Measurements from ENCODE around the gene CBX5. TPM values are rescaled to one million over a fixed set of nuclear protein-coding genes. Genes with fewer than 3 reads are reported as not detected.
"Not testable (repeated sequence)": the region's sequence is repeated elsewhere in the genome, so short reads cannot be mapped to it uniquely, and the experiment has no call there.

The CBX5 gene
- total RNA-seq, 1 donor from 2014 or later: 173 TPM

DNA sequence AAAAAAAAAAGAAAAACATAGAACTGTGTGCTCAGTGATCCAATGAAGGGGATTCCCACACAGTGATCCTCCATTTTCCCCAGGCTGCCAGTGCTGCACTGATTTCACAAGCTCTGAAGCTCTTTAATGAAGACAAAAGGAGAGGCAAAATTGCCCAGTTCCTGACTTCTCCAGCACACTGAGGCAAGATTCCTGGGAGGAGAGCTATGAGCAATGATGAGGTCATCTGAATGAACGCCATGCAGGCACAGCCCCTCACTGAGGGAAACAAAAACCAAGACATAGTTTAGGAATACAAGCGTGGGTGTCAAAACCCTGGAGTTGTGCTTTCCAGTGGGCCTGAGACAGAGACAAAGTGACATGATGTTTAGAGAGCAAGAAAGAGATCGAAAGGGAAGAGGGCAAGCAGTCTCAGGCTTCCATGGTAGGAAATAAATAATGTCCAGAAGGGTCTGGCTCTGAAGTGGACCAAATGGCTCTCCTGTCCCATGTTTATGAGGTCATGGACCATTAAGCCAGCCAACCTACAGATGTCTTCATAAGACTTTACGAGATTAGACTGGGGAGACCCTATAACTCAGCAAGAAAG, 50.2 kb downstream of the CBX5 start:
- Mint-ChIP-seq H3K9me3 (ENCODE audit: unreplicated experiment) (no peaks in the 10 kb centered on the region), H3K27ac (ENCODE audit: unreplicated experiment) (peak overlapping the region; percentile 85)
- DNase-seq (ENCODE audit: low spot score): no peak

DNA sequence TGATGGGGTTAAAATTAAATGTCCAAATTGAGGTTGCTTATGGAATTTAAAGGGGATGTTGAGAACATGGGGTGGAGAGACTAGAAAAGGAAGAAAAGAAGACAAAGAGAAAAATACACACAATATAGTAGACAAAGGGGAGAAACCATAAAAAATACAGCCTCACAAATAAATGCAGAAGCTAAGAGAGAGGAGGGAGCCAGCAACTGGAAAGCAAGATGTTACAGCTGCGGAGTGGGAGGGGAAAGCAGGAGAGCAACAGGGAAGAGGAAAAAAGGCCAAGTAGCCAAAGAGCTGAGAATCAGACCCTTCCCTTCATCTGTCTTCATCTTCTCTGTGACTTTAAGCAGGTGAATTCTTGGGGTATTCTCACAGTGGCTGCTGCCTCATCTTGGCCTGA, 51.5 kb downstream of the CBX5 start:
- peaks cover 3% of the 10 kb centered on the region for H3K36me3 Mint-ChIP-seq (ENCODE audit: low read depth, unreplicated experiment)
- H3K27me3 Mint-ChIP-seq (ENCODE audit: unreplicated experiment): peaks cover 2% of the 10 kb centered on the region
- peaks cover 36% of the 10 kb centered on the region for H3K4me1 Mint-ChIP-seq (ENCODE audit: unreplicated experiment)
- peak overlapping the region; percentile 35 for H3K4me3 Mint-ChIP-seq (ENCODE audit: unreplicated experiment)
- H3K9me3 Mint-ChIP-seq (ENCODE audit: unreplicated experiment): no peaks in the 10 kb centered on the region
- no peak for DNase-seq (ENCODE audit: low spot score)
- TF ChIP-seq, protein P1, sequence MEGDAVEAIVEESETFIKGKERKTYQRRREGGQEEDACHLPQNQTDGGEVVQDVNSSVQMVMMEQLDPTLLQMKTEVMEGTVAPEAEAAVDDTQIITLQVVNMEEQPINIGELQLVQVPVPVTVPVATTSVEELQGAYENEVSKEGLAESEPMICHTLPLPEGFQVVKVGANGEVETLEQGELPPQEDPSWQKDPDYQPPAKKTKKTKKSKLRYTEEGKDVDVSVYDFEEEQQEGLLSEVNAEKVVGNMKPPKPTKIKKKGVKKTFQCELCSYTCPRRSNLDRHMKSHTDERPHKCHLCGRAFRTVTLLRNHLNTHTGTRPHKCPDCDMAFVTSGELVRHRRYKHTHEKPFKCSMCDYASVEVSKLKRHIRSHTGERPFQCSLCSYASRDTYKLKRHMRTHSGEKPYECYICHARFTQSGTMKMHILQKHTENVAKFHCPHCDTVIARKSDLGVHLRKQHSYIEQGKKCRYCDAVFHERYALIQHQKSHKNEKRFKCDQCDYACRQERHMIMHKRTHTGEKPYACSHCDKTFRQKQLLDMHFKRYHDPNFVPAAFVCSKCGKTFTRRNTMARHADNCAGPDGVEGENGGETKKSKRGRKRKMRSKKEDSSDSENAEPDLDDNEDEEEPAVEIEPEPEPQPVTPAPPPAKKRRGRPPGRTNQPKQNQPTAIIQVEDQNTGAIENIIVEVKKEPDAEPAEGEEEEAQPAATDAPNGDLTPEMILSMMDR (IDR thresholded peaks at IDR 0.05; ENCODE audit: unreplicated experiment): no peak
- no peak overlapping the region for H3K27ac Mint-ChIP-seq (ENCODE audit: unreplicated experiment)

More for the DNA sequence above, 50.2 kb downstream of the CBX5 start:
- TF ChIP-seq, protein P1 (IDR thresholded peaks at IDR 0.05; ENCODE audit: unreplicated experiment): no peak
- H3K4me1 Mint-ChIP-seq (ENCODE audit: unreplicated experiment): peaks cover 36% of the 10 kb centered on the region
- H3K36me3 Mint-ChIP-seq (ENCODE audit: low read depth, unreplicated experiment): peaks cover 3% of the 10 kb centered on the region
- H3K4me3 Mint-ChIP-seq (ENCODE audit: unreplicated experiment): no peak overlapping the region
- H3K27me3 Mint-ChIP-seq (ENCODE audit: unreplicated experiment): peaks cover 2% of the 10 kb centered on the region

DNA sequence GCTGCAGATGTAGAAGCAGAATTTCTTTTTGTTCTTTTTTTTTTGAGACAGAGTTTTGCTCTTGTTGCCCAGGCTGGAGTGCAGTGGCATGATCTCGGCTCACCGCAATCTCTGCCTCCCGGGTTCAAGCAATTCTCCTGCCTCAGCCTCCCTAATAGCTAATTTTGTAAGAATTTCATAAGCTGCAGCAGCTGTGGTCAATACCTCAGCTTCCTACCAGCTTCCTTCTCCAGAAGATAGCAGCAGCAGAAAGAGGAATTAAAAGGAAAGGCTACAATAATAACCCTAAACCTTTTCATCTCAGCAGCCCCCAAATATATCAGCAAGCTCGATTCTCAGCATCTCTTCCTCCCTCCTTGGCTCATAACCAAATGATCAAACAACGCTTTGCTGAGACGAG, 52.0 kb downstream of the CBX5 start:
- Mint-ChIP-seq H3K4me1 (ENCODE audit: unreplicated experiment) (peaks cover 36% of the 10 kb centered on the region), H3K27ac (ENCODE audit: unreplicated experiment) (peak overlapping the region; percentile 28)
- H3K27me3 Mint-ChIP-seq (ENCODE audit: unreplicated experiment); H3K9me3 Mint-ChIP-seq (ENCODE audit: unreplicated experiment); DNase-seq (ENCODE audit: low spot score); H3K36me3 Mint-ChIP-seq (ENCODE audit: low read depth, unreplicated experiment); H3K4me3 Mint-ChIP-seq (ENCODE audit: unreplicated experiment): not testable (repeated sequence)

DNA sequence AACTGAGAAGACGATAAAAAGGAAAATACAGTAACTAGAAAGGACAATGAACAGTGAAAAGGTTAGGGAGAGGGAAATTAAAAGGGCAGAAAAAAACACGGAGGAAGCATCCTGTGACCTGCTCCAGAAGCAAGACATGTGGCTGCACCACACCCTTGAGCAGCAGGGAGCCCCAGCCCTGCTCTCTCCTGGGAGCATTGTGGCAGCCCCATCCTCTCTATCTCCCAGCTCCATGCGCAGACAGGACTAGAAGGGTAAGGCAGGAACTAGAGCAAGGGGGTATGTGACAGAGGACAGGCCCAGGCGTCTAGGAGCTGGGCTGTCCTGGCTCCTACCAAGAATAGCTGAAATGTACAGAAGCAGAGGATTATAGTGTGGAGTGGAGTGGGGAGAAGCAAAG, 52.5 kb downstream of the CBX5 start:
- TF ChIP-seq, protein P1 (IDR thresholded peaks at IDR 0.05; ENCODE audit: unreplicated experiment): no peak
- Mint-ChIP-seq H3K9me3 (ENCODE audit: unreplicated experiment) (no peaks in the 10 kb centered on the region), H3K36me3 (ENCODE audit: low read depth, unreplicated experiment) (peaks cover 3% of the 10 kb centered on the region), H3K4me1 (ENCODE audit: unreplicated experiment) (peaks cover 36% of the 10 kb centered on the region), H3K4me3 (ENCODE audit: unreplicated experiment) (peak overlapping the region; percentile 33), H3K27me3 (ENCODE audit: unreplicated experiment) (peaks cover 2% of the 10 kb centered on the region), H3K27ac (ENCODE audit: unreplicated experiment) (peak overlapping the region; percentile 28)
- DNase-seq (ENCODE audit: low spot score): no peak

- Mint-ChIP-seq H3K4me3 (ENCODE audit: unreplicated experiment) (no peak overlapping the region), H3K27me3 (ENCODE audit: unreplicated experiment) (peaks cover 2% of the 10 kb centered on the region), H3K4me1 (ENCODE audit: unreplicated experiment) (peaks cover 27% of the 10 kb centered on the region), H3K9me3 (ENCODE audit: unreplicated experiment) (no peaks in the 10 kb centered on the region), H3K27ac (ENCODE audit: unreplicated experiment) (no peak overlapping the region), H3K36me3 (ENCODE audit: low read depth, unreplicated experiment) (peaks cover 3% of the 10 kb centered on the region)
- DNase-seq (ENCODE audit: low spot score): no peak
- TF ChIP-seq, protein P1 (IDR thresholded peaks at IDR 0.05; ENCODE audit: unreplicated experiment): no peak
Observed at GRCh38 chr12:54225666-54226065, 54.3 kb downstream of the CBX5 start.

Measured in endothelial cell (in vitro differentiated cells).